SU-DHL-6 (cell line): ENCODE data around the gene ADH7.

ENCODE experiments used
- CTCF ChIP-seq: fragments of 200-600 bp; sonication (generic); IDR thresholded peaks from one replicate; pipeline ENCODE4 v1.5.1; 2017; ENCODE audit warnings: antibody characterized with exemption, mild to moderate bottlenecking, low read length, moderate library complexity; ENCODE audit not compliant: insufficient read depth, poor library complexity, severe bottlenecking
- EZH2phosphoT487 ChIP-seq: fragments of 200-600 bp; sonication (generic), shearing (Covaris generic); conservative IDR thresholded peaks from 2 replicates; pipeline ENCODE4 v1.6.1; 2018; ENCODE audit warnings: mild to moderate bottlenecking, antibody characterized with exemption, low read length, moderate library complexity, mixed read lengths

GRCh38 chr4:99389606-99390005 lies 45.5 kb downstream of the ADH7 start:
- no peak for TF ChIP-seq CTCF
- TF ChIP-seq EZH2phosphoT487: no peak
